HPDE6-E6E7 (cell line): Measurements from ENCODE around the gene TNFSF15.

Experiments used
- DNase-seq: peaks from one replicate; pipeline ENCODE4 v3.0.0; 2011; ENCODE audit warnings: missing footprints; ENCODE audit errors: extremely low spot score

Gene TNFSF15

GRCh38 chr9:114789006-114789405 lies 16.8 kb downstream of the TNFSF15 start:
- no peak for DNase-seq

GRCh38 chr9:114787781-114788498 lies 17.9 kb downstream of the TNFSF15 start:
- DNase-seq, result peak; percentile 55

DNA sequence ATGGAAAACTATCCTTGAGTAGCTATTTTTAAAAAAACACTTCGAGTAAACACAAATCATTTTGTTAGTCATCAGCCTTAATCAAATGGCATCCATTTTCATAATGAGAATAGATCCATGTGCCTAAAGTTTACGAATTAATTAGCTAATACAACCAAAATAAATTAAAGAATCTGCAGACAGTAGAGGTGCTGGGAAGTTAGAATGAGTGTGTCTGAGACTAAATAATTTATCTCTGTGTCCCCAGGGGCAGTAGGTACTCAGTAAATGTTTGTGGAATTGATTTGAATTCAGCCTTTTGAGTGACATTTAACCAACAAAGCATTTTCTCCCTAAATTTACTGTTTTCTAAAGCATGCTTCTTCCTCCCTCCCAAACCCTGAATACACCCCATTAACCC lies 18.6 kb downstream of the TNFSF15 start:
- DNase-seq, result no peak

DNA sequence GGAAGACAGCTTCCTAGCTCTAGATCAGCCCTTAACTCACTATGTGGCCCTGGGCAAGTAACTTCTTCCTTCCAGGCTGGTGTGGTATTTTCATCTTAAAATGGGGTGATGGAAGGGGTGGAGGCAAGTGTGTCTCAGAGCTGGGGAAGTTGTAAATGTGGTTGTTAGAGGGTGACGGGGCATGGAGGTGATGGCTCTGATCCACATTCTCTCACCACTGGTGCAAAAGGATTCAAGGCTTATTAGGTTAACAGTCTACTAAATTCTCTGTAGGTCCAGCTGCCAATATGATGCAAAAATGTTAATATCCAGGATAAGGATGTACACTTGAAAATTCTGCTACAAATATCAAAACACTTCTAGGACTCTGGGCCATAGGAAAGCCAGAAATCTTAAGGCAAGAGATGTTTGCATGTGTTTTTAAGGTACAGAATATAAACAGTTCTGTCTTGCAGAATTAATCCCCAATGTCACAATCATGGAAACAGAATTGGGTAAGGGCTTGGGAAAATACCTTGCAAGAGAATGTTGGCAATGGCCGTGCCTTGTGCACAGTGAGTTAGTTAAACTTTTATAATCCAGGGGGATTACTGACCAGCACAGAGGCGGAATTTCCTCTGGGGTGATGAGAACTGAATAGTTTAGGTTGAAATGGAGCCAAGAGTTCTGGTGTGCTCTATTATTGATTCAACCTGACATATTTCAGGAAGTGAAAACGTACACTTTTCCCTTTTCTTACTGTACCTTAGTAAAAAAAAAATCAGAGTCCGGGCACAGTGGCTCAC lies 19.8 kb downstream of the TNFSF15 start:
- no peak for DNase-seq

GRCh38 chr9:114784721-114785279 lies 21.0 kb downstream of the TNFSF15 start:
- DNase-seq, result no peak

- no peak for DNase-seq
Observed at GRCh38 chr9:114782586-114782985, 23.3 kb downstream of the TNFSF15 start.

- peak; percentile 32 for DNase-seq
Observed at GRCh38 chr9:114779352-114779845, 26.4 kb downstream of the TNFSF15 start.

- DNase-seq, result no peak
Observed at GRCh38 chr9:114777821-114778609, 27.8 kb downstream of the TNFSF15 start.

DNA sequence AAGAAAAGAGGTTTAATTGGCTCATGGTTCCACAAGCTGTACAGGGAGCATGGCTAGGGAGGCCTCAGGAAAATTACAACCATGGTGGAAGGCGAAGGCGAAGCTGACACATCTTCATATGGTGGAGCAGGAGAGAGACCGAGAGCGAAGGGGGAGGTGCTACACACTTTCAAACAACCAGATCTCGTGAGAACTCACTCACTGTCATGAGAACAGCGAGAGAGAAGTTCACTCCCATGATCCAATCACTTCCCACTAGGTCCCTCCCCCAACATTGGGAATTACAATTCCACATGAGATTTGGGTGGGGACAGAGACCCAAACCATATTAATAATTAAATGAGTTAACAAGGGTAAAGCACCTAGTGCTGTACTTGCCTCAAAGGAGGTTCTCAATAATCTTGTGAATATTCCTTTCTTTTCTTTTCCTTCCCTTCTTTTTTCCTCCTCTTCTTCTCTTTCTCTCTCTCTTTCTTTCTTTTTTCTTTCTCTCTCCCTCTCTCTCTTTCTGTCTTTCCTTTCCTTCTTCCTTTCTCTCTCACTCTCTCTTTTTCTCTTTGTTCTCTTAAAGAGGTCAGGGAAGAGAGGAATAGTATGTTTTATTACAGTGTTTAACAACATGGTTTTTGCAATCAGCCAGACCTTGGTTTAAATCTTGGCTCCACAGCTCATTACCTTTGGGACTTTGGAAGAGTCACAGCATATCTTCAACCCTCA lies 29.0 kb downstream of the TNFSF15 start:
- no peak for DNase-seq

DNA sequence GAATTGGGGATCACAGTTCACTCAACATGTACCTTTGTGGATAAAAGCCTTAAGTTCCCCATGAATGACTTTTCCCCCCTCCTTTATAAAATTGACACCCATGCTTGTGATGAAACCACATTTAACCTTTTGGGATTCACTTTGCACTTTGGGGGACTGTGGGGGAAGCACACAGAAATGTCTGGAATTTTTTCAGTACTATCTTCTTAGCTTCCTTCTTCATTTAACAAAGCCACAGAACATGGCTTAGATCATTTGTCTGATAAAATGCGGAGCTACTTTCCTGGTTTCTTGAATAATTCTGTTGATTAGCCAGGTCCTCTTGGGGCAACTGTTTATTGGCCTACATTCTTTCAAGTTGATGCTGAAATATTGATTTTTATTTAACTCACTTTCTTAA lies 29.9 kb downstream of the TNFSF15 start:
- DNase-seq, result no peak

DNA sequence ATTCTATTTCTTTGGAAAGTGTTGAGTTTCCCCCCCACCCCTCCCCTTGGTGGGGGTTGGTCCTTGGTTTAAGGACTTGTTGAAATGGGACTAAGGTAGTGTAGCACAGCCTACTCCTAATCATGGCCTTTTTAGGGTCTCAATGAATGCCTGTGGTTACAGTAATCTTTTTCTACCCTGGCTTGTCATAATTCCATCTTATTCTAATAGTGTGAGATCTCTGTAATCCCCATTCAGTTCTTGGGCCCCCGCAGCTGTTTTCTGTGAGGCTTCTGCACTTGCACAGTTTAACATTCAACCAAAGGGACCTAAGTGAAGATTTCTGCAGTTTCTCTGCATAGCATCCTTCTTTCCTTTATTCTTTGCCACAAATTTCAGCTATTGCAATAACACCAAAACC lies 30.7 kb downstream of the TNFSF15 start:
- no peak for DNase-seq

DNA sequence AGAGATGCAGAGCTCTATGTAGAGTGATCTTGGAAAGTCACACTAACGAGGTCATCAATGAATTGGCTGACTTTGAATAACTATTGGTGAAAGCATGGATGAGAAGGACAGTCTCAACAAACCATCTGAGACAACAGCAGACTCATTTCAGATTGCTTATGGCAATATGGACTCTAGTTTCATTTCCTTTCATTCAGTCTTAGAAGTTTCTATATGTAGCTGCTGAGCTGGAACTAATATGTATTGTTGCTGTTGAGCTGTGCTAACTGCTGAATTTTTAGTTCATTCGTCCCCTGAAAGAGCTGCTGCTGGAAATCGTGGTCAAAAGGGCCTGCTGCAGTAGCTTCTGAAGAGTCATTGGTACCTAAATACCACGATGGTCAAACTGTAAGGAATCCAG lies 31.3 kb downstream of the TNFSF15 start:
- no peak for DNase-seq

- DNase-seq, result no peak
Observed at GRCh38 chr9:114771889-114772288, 34.0 kb downstream of the TNFSF15 start.

DNA sequence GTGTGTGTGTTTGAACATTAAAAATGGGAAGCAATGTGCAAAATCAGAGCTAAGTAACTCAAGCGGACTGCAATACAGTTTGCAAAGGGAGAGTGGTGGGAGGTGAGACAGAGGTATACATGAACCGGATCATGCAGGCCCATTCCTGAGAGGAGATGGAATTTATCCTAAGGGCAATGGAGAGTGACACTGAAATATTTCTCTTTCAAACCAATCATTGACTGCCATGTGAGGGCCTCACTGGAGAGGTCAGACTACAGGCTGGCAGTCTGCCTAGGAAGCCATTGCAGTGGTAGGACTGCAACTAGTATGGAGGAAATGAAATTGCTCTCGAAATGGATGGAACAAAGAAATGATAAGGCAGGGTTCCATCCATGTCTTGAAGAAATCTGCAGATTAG lies 34.8 kb downstream of the TNFSF15 start:
- no peak for DNase-seq

DNA sequence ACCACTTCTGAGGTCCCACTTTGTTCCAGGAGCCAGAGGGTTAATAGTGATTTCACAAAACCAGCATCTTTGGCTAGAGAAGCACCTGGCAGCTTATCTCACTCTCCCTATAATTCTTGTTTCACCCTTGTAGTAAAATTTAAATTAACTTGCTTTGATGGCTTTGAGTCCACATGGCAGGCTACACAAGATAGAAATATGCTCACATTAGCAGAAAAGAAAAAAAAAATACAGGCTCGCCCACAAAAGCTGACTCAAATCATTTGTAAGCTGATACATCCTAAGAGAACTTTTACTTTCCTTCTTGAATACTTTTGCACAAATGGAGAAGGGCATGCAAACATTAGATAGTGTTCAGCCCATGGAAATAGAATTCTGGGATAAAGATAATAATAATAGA lies 36.2 kb downstream of the TNFSF15 start:
- DNase-seq, result no peak

DNA sequence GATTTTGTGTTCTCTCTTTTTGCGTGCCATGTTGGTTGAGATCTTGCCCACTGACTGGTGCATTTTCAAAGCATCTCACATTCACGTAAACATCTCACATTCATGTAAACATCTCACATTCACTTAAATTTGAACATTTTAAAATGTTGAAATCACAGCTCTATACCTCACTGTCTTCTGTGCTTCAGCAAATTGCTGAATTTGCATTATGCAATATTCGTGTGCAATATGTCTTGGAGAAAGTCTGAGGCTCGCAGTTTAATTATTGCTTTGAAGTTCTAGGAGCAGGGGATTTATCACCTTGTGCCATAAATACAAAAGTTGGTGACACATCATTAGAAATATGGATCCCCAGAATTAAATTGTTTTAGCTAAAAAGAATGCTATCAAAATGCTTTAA lies 42.6 kb downstream of the TNFSF15 start:
- DNase-seq, result no peak

DNA sequence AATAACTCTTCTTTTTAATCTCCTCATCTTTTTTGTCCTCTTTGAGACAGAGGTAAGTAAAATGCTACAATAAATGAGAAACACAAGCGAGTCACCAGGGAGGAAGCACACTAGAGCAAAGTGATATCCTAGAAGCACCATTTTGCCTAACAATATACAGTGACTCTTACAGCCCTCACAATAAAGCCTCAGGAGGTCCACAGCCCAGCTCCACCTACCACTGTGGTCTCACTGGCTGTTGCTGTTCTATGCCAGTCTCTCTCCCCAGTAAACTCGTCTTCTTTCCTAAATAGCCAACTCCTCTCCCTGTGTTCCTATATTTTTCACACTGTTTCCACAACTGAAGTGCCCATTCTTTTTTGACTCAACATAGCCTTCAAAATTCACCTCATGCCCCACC lies 44.3 kb downstream of the TNFSF15 start:
- no peak for DNase-seq

DNA sequence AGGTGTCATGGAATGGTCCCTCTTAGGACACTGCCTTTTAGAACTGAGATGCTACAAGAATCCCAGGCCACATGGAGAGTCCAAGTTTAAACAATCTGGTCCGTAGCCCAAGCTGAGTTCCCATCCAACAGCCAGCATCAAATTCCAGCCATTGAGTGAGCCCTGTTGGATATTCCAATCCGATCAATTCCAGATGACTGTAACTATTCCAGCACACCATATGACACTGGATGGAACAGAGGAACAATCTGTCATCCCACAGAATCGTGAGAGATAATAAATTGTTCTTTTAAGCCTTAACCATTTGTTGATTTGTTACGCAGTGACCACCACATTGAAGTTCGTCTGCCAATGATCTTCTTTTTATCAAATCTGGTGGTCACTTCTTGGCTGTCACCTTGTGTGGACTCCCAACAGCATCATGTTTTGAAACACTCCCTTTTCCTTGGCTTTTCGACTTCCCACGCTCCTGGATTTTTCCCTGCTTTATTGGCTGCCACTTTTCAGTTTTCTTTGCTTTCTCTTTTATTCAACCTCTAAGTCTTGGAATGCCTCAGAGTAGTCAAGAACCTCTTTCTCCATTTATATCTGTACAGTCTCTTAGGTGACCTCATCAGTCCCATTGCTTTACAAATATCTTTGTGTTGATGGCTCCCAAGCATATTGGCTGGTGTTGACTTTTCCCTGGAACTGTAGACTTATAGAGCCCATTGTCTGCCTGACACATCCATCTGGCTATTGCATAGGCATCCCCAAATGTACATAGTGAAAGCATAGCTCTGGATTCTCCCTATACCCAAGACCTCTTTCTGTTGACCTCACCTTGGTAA lies 46.1 kb downstream of the TNFSF15 start:
- DNase-seq, result no peak

DNA sequence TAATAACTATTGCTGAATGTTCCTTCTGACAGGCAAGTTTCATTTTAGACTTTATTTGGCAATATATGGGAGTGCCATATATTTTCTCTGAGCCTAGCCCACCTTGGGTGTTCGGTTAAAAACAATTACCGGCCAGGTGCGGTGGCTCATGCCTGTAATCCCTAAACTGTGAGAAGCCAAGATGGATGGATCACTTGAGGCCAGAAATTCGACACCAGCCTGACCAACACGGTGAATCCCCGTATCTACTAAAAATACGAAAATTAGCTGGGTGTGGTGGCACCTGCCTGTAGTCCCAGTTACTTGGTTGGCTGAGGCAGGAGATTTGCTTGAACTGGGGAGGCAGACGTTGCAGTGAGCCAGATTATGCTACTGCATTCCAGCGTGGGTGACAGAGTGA lies 47.9 kb downstream of the TNFSF15 start:
- DNase-seq, result no peak

GRCh38 chr9:114757395-114757794 lies 48.4 kb downstream of the TNFSF15 start:
- no peak for DNase-seq

GRCh38 chr9:114756920-114757319 lies 48.9 kb downstream of the TNFSF15 start:
- no peak for DNase-seq
